Fibroblast of skin of right quadriceps (primary cell): ENCODE results near the gene SKIL.

ENCODE experiments used
- DNase-seq: peaks from one replicate; pipeline ENCODE4 v3.0.0-alpha.2; 2013

The SKIL gene

GRCh38 chr3:170350515-170351413 lies 6.8 kb upstream of the SKIL start:
- DNase-seq = no peak

- DNase-seq = no peak
Observed at GRCh38 chr3:170352936-170353335, 4.6 kb upstream of the SKIL start.

GRCh38 chr3:170353485-170353884 lies 4.0 kb upstream of the SKIL start:
- no peak for DNase-seq

GRCh38 chr3:170354760-170355159 lies 2.8 kb upstream of the SKIL start:
- DNase-seq = no peak

GRCh38 chr3:170355738-170356595 lies 1.5 kb upstream of the SKIL start:
- DNase-seq = peak; percentile 62

GRCh38 chr3:170356596-170357175 lies 829 bp upstream of the SKIL start:
- peak; percentile 79 for DNase-seq

GRCh38 chr3:170358042-170359010 lies 811 bp downstream of the SKIL start:
- peak; percentile 76 for DNase-seq

GRCh38 chr3:170359178-170359704 lies 1.7 kb downstream of the SKIL start:
- no peak for DNase-seq

GRCh38 chr3:170360466-170360865 lies 3.0 kb downstream of the SKIL start:
- no peak for DNase-seq

- no peak for DNase-seq
Observed at GRCh38 chr3:170360916-170361315, 3.4 kb downstream of the SKIL start.

- DNase-seq = no peak
Observed at GRCh38 chr3:170361711-170362110, 4.2 kb downstream of the SKIL start.

GRCh38 chr3:170363471-170363994 lies 6.0 kb downstream of the SKIL start:
- no peak for DNase-seq

GRCh38 chr3:170364965-170365364 lies 7.5 kb downstream of the SKIL start:
- DNase-seq = no peak

- no peak for DNase-seq
Observed at GRCh38 chr3:170367797-170368196, 10.3 kb downstream of the SKIL start.

GRCh38 chr3:170368921-170369320 lies 11.4 kb downstream of the SKIL start:
- no peak for DNase-seq

GRCh38 chr3:170372190-170372879 lies 14.8 kb downstream of the SKIL start:
- DNase-seq = no peak

GRCh38 chr3:170383567-170383966 lies 26.1 kb downstream of the SKIL start:
- DNase-seq = peak; percentile 21

GRCh38 chr3:170386468-170386867 lies 29.0 kb downstream of the SKIL start:
- DNase-seq = no peak

- DNase-seq = peak; percentile 42
Observed at GRCh38 chr3:170387950-170388349, 30.4 kb downstream of the SKIL start.

- no peak for DNase-seq
Observed at GRCh38 chr3:170391108-170391507, 33.6 kb downstream of the SKIL start.

GRCh38 chr3:170397685-170398084 lies 40.2 kb downstream of the SKIL start:
- no peak for DNase-seq
